GM21515 (cell line): ENCODE data around the gene FAM81B.

ENCODE experiments used
- ATAC-seq: cut with Tn5 transposase; IDR thresholded peaks from one replicate; pipeline ENCODE4 v1.9.1; 2021; ENCODE audit not compliant: unreplicated experiment

The FAM81B gene

GRCh38 chr5:95398989-95399388, 7.8 kb downstream of the FAM81B start:
- no peak for ATAC-seq

- no peak for ATAC-seq
Measured at GRCh38 chr5:95401626-95402025, 10.5 kb downstream of the FAM81B start.

GRCh38 chr5:95403996-95404395, 12.8 kb downstream of the FAM81B start:
- ATAC-seq: no peak

GRCh38 chr5:95406426-95407090, 15.4 kb downstream of the FAM81B start:
- ATAC-seq: no peak

GRCh38 chr5:95410279-95410678, 19.1 kb downstream of the FAM81B start:
- no peak for ATAC-seq

- no peak for ATAC-seq
Measured at GRCh38 chr5:95411474-95411873, 20.3 kb downstream of the FAM81B start.

- no peak for ATAC-seq
Measured at GRCh38 chr5:95414451-95414850, 23.3 kb downstream of the FAM81B start.

- no peak for ATAC-seq
Measured at GRCh38 chr5:95417971-95418370, 26.8 kb downstream of the FAM81B start.

- no peak for ATAC-seq
Measured at GRCh38 chr5:95422838-95423237, 31.7 kb downstream of the FAM81B start.

- no peak for ATAC-seq
Measured at GRCh38 chr5:95424016-95424415, 32.9 kb downstream of the FAM81B start.

- no peak for ATAC-seq
Measured at GRCh38 chr5:95424526-95424925, 33.4 kb downstream of the FAM81B start.

- ATAC-seq: no peak
Measured at GRCh38 chr5:95426227-95426626, 35.1 kb downstream of the FAM81B start.

GRCh38 chr5:95432779-95433178, 41.6 kb downstream of the FAM81B start:
- no peak for ATAC-seq

- no peak for ATAC-seq
Measured at GRCh38 chr5:95439801-95440493, 48.8 kb downstream of the FAM81B start.

GRCh38 chr5:95440825-95441224, 49.7 kb downstream of the FAM81B start:
- no peak for ATAC-seq

GRCh38 chr5:95441636-95442035, 50.5 kb downstream of the FAM81B start:
- no peak for ATAC-seq

GRCh38 chr5:95445442-95445841, 54.3 kb downstream of the FAM81B start:
- no peak for ATAC-seq

GRCh38 chr5:95445995-95446394, 54.8 kb downstream of the FAM81B start:
- no peak for ATAC-seq

GRCh38 chr5:95446560-95447221, 55.5 kb downstream of the FAM81B start:
- no peak for ATAC-seq

GRCh38 chr5:95447961-95448360, 56.8 kb downstream of the FAM81B start:
- no peak for ATAC-seq

- no peak for ATAC-seq
Measured at GRCh38 chr5:95448789-95449188, 57.6 kb downstream of the FAM81B start.

- no peak for ATAC-seq
Measured at GRCh38 chr5:95449460-95449859, 58.3 kb downstream of the FAM81B start.
